IMR-90 (cell line): ENCODE results near the gene KPRP. TPM values are rescaled to one million over a fixed set of nuclear protein-coding genes. Genes with fewer than 3 reads are reported as not detected.

Source experiments
- ATAC-seq: fragments of 200-7000 bp; cut with Tn5 transposase; 2 replicates; pipeline ENCODE4 v1.9.1; 2020; ENCODE audit warnings: low read depth, mild to moderate bottlenecking, moderate library complexity
- Bru-seq: library from RNA; stranded (reverse); fragments of 400-500 nt; gene quantifications from one replicate; lab custom pipeline; 2021; lab: Mats Ljungman, UMichigan
- BruChase-seq, 2 experiments: library from RNA; stranded (reverse); fragments of 400-500 nt; gene quantifications; one replicate each; lab custom pipeline; 2021; lab: Mats Ljungman, UMichigan
- BruUV-seq: library from RNA; stranded (reverse); fragments of 400-500 nt; replicated peaks from 2 replicates; lab custom pipeline; 2021; lab: Mats Ljungman, UMichigan
- CTCF ChIA-PET: fragments of 300-600 bp; formaldehyde crosslinking; extraction: SDS; loops from one replicate; lab custom pipeline; 2021; ENCODE audit warnings: antibody characterized with exemption; lab: Yijun Ruan, JAX
- POLR2A ChIA-PET: fragments of 300-600 bp; sonication (Branson Sonifier 250); formaldehyde crosslinking; loops from one replicate; lab custom pipeline; 2022; ENCODE audit warnings: antibody characterized with exemption; ENCODE audit not compliant: unreplicated experiment; lab: Charles Lee
- DNase-seq: peaks from one replicate; pipeline ENCODE4 v3.0.0; 2013
- H2AFZ ChIP-seq: replicated peaks from 2 replicates; pipeline ENCODE3; 2013; ENCODE audit warnings: low read length, mild to moderate bottlenecking; ENCODE audit not compliant: poor library complexity
- H2AK5ac ChIP-seq: 2 replicates; pipeline ENCODE4 v1.6.1; 2013; ENCODE audit warnings: low read depth, low read length, inconsistent platforms
- H2AK9ac ChIP-seq: replicated peaks from 2 replicates; pipeline ENCODE3; 2013; ENCODE audit warnings: mild to moderate bottlenecking, low read depth, low read length, moderate library complexity; ENCODE audit not compliant: poor library complexity
- H2BK120ac ChIP-seq: 2 replicates; pipeline ENCODE4 v1.6.1; 2013; ENCODE audit warnings: low read depth, low read length, inconsistent platforms
- H2BK15ac ChIP-seq: 3 replicates; pipeline ENCODE4 v1.6.1; 2013; ENCODE audit warnings: low read depth, low read length, inconsistent platforms
- H2BK20ac ChIP-seq: 2 replicates; pipeline ENCODE4 v1.6.1; 2013; ENCODE audit warnings: low read depth, mild to moderate bottlenecking, inconsistent platforms, low read length, moderate library complexity
- H2BK5ac ChIP-seq: 2 replicates; pipeline ENCODE4 v1.6.1; 2013; ENCODE audit warnings: mild to moderate bottlenecking, low read depth, low read length, inconsistent platforms; ENCODE audit not compliant: poor library complexity, severe bottlenecking
- H3K14ac ChIP-seq: replicated peaks from 2 replicates; pipeline ENCODE4 v1.6.1; 2013; ENCODE audit warnings: low read depth, low read length, inconsistent platforms
- H3K18ac ChIP-seq: 2 replicates; pipeline ENCODE4 v1.6.1; 2013; ENCODE audit warnings: low read depth, low read length, control low read depth
- H3K23ac ChIP-seq: 2 replicates; pipeline ENCODE4 v1.6.1; 2013; ENCODE audit warnings: low read depth, low read length, inconsistent platforms
- H3K27ac ChIP-seq: 2 replicates; pipeline ENCODE4 v1.5.1; 2013; ENCODE audit warnings: mild to moderate bottlenecking, control low read depth, low read length; ENCODE audit not compliant: insufficient read depth
- H3K27me3 ChIP-seq: 2 replicates; pipeline ENCODE4 v1.6.1; 2013; ENCODE audit warnings: low read length; ENCODE audit not compliant: control insufficient read depth, insufficient read depth
- H3K36me3 ChIP-seq: 2 replicates; pipeline ENCODE4 v1.6.1; 2013; ENCODE audit warnings: low read length, mixed read lengths; ENCODE audit not compliant: control insufficient read depth, insufficient read depth
- H3K4ac ChIP-seq: 2 replicates; pipeline ENCODE4 v1.6.1; 2013; ENCODE audit warnings: low read depth, low read length, inconsistent platforms
- H3K4me1 ChIP-seq: 2 replicates; pipeline ENCODE4 v1.6.1; 2013; ENCODE audit warnings: low read length, mixed read lengths; ENCODE audit not compliant: control insufficient read depth, insufficient read depth
- H3K4me2 ChIP-seq: 2 replicates; pipeline ENCODE4 v1.6.1; 2013; ENCODE audit warnings: low read depth, mild to moderate bottlenecking, control low read depth, low read length, moderate library complexity
- H3K4me3 ChIP-seq: 2 replicates; pipeline ENCODE4 v1.5.1; 2013; ENCODE audit warnings: low read depth, mild to moderate bottlenecking, control low read depth, low read length, moderate library complexity; ENCODE audit not compliant: insufficient read depth
- H3K56ac ChIP-seq: 2 replicates; pipeline ENCODE4 v1.6.1; 2013; ENCODE audit warnings: low read length, inconsistent platforms; ENCODE audit not compliant: insufficient read depth; ENCODE audit errors: extremely low read depth
- H3K79me1 ChIP-seq, 2 experiments: 2 replicates each; pipeline ENCODE4 v1.6.1; 2013; ENCODE audit warnings: low read length in 2 of 2, inconsistent platforms in 1 of 2, low read depth in 1 of 2
- H3K9ac ChIP-seq: 2 replicates; pipeline ENCODE4 v1.6.1; 2013; ENCODE audit warnings: low read depth, low read length, control low read depth
- H3K9me1 ChIP-seq: 2 replicates; pipeline ENCODE4 v1.6.1; 2013; ENCODE audit warnings: low read length, inconsistent platforms; ENCODE audit not compliant: insufficient read depth
- H3K9me3 ChIP-seq: 2 replicates; pipeline ENCODE4 v1.6.1; 2013; ENCODE audit warnings: low read length; ENCODE audit not compliant: control insufficient read depth, insufficient read depth
- H4K20me1 ChIP-seq: 2 replicates; pipeline ENCODE4 v1.6.1; 2013; ENCODE audit warnings: low read length, inconsistent platforms; ENCODE audit not compliant: insufficient read depth
- H4K5ac ChIP-seq: 2 replicates; pipeline ENCODE4 v1.6.1; 2013; ENCODE audit warnings: mild to moderate bottlenecking, low read depth, low read length, control low read depth
- H4K8ac ChIP-seq, 2 experiments: 2 replicates each; pipeline ENCODE4 v1.6.1; 2013; ENCODE audit warnings: low read depth in 2 of 2, low read length in 2 of 2, control low read depth in 1 of 2, inconsistent platforms in 1 of 2
- H4K91ac ChIP-seq: 2 replicates; pipeline ENCODE4 v1.6.1; 2013; ENCODE audit warnings: low read depth, low read length, inconsistent platforms; ENCODE audit not compliant: insufficient read depth
- BHLHE40 ChIP-seq: fragments of 150-350 bp; IDR thresholded peaks from 2 replicates; pipeline ENCODE4 v1.6.1; 2016; ENCODE audit warnings: mild to moderate bottlenecking, low read depth, low read length
- CEBPB ChIP-seq: IDR thresholded peaks from 2 replicates; pipeline ENCODE4 v1.6.1; 2012; ENCODE audit warnings: low read depth, low read length, improper control_type of control experiment
- CHD1 ChIP-seq: IDR thresholded peaks from 2 replicates; pipeline ENCODE4 v1.6.1; 2012; ENCODE audit warnings: low read depth, low read length, improper control_type of control experiment
- FOS ChIP-seq: fragments of 150-350 bp; IDR thresholded peaks from 2 replicates; pipeline ENCODE4 v1.6.1; 2016; ENCODE audit warnings: low read depth, low read length
- MAFK ChIP-seq: IDR thresholded peaks from 2 replicates; pipeline ENCODE4 v1.6.1; 2012; ENCODE audit warnings: low read depth, low read length, improper control_type of control experiment
- MXI1 ChIP-seq: IDR thresholded peaks from 2 replicates; pipeline ENCODE4 v1.6.1; 2012; ENCODE audit warnings: low read depth, mild to moderate bottlenecking, low read length, moderate library complexity, borderline replicate concordance
- POLR2A ChIP-seq: IDR thresholded peaks from 2 replicates; pipeline ENCODE4 v1.6.1; 2012; ENCODE audit warnings: mild to moderate bottlenecking, low read depth, low read length
- RCOR1 ChIP-seq: IDR thresholded peaks from 2 replicates; pipeline ENCODE4 v1.6.1; 2012; ENCODE audit warnings: mild to moderate bottlenecking, low read length, improper control_type of control experiment; ENCODE audit not compliant: insufficient replicate concordance
- RFX5 ChIP-seq: IDR thresholded peaks from 2 replicates; pipeline ENCODE4 v1.8.0; 2012; ENCODE audit warnings: low read depth, mild to moderate bottlenecking, low read length, moderate library complexity
- WGBS, 2 experiments: methylation state at CpG; one replicate each; pipeline versions ENCODE4 v1.1.5 to v1.1.7; 2013; ENCODE audit warnings: missing lambda C conversion rate in 2 of 2; ENCODE audit not compliant: insufficient read length in 1 of 2; ENCODE audit errors: extremely low coverage in 2 of 2; 5-methylcytosine and 5-hydroxymethylcytosine counted together
- dilution Hi-C: fragments of 300-500 bp; cut with HindIII; formaldehyde crosslinking; loops from one replicate; pipeline ENCODE4 v1.14.3; 2018; ENCODE audit warnings: low sequenced_read_pairs; ENCODE audit not compliant: unreplicated experiment
- in situ Hi-C: fragments of 300-500 bp; cut with MboI; formaldehyde crosslinking; loops from 3 replicates; pipeline ENCODE4 v1.14.3; 2019; ENCODE audit warnings: low sequenced_read_pairs, inconsistent platforms, mixed read lengths
- intact Hi-C: fragments of 100-400 bp; cut with micrococcal nuclease; formaldehyde crosslinking; loops from 2 replicates; pipeline ENCODE4 v1.10.0; 2022
- long read RNA-seq: library from polyadenylated mRNA; unstranded; transcript quantifications from one replicate; pipeline ENCODE4 v2.0.0, GENCODE V29; 2021; ENCODE audit not compliant: unreplicated experiment
- polyA plus RNA-seq, 3 experiments: library from polyadenylated mRNA; depleted of rRNA; stranded (reverse); fragments of >200 nt; gene quantifications; 2 replicates each; pipeline ENCODE4 v1.2.3, GENCODE V29; 2012; ENCODE audit warnings: low replicate concordance in 1 of 3
- total RNA-seq: library from RNA; depleted of rRNA; stranded (reverse); fragments of >200 nt; gene quantifications from 2 replicates; pipeline ENCODE4 v1.2.3, GENCODE V29; 2012; rRNA removed
- TF ChIP-seq, protein P1 (sequence below): fragments of 150-350 bp; IDR thresholded peaks from 2 replicates; pipeline ENCODE4 v1.6.1; 2016; ENCODE audit warnings: low read depth, mild to moderate bottlenecking, low read length, moderate library complexity, borderline replicate concordance

Gene KPRP, protein sequence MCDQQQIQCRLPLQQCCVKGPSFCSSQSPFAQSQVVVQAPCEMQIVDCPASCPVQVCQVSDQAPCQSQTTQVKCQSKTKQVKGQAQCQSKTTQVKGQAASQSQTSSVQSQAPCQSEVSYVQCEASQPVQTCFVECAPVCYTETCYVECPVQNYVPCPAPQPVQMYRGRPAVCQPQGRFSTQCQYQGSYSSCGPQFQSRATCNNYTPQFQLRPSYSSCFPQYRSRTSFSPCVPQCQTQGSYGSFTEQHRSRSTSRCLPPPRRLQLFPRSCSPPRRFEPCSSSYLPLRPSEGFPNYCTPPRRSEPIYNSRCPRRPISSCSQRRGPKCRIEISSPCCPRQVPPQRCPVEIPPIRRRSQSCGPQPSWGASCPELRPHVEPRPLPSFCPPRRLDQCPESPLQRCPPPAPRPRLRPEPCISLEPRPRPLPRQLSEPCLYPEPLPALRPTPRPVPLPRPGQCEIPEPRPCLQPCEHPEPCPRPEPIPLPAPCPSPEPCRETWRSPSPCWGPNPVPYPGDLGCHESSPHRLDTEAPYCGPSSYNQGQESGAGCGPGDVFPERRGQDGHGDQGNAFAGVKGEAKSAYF
- total RNA-seq (not detected in 2 replicates), polyA plus RNA-seq (2012; rRNA removed) (not detected in 2 replicates), Bru-seq, nascent RNA (not detected), BruChase-seq, experiment 1, labeled RNA remaining after a 6-hour chase (not detected), BruChase-seq, experiment 2, labeled RNA remaining after a 2-hour chase (not detected)
- not detected in 2 replicates for polyA plus RNA-seq (2012; cell fraction: cytosol; rRNA removed)
- not detected in 2 replicates for polyA plus RNA-seq (2012; cell fraction: nucleus; rRNA removed; ENCODE audit: low replicate concordance)
- long read RNA-seq = 0 reads

DNA sequence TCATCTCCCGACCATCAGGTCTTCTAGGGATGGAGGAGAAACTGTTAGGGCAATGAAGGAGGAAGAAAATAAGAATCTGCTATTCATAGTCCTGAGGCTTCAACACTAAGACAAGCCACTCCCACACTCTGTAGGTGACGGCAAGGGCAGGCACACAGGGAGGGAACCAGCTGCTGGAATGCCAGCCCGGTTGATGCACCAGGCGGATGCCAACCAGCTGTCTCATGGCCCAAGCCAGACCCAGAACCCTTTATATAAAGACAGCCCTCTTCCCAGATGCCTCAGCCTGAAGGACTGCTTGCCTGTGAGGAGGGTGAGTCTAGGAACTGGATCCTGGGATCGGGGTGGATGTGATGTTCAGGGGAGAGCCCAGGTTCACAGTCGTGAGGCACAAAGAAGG is at the start of gene KPRP:
Gene KPRP (plus strand): TSS at position 279 of the 400 bp plus-strand sequence. CDS start 1,564 bp downstream, outside the sequence.
- dilution Hi-C loops = no loop called here
- DNase-seq (no peak), ATAC-seq (no peak)
- Histone ChIP-seq H2BK120ac (no peak within 1 kb of the TSS), H3K27ac (no peak within 1 kb of the TSS), H3K27me3 (no peaks in the 10 kb centered on the region), H3K36me3 (no peaks in the 10 kb centered on the region), H3K4me3 (no peak within 1 kb of the TSS), H3K4me1 (no peaks in the 10 kb centered on the region), H3K4me2 (no peak within 1 kb of the TSS), H3K4ac (no peak within 1 kb of the TSS), H4K20me1 (no peaks in the 10 kb centered on the region), H2AFZ (no peak within 1 kb of the TSS), H4K91ac (no peak within 1 kb of the TSS), H3K79me1 (no peaks in the 10 kb centered on the region), H2BK15ac (no peak within 1 kb of the TSS), H3K14ac (no peak within 1 kb of the TSS), H2BK5ac (no peak within 1 kb of the TSS), H2AK9ac (peak within 1 kb of the TSS; percentile 45), H4K5ac (no peak within 1 kb of the TSS), H4K8ac (no peak within 1 kb of the TSS), H3K56ac (no peak within 1 kb of the TSS), H2AK5ac (no peak within 1 kb of the TSS), H3K9ac (no peak within 1 kb of the TSS), H3K9me3 (no peaks in the 10 kb centered on the region; the same call in 1 of the 2 replicates), H2BK20ac (no peak within 1 kb of the TSS), H3K18ac (no peak within 1 kb of the TSS), H3K23ac (no peak within 1 kb of the TSS), H3K9me1 (no peaks in the 10 kb centered on the region)
- in situ Hi-C loops = no loop called here
- no TSS peak for BruUV-seq
- ChIA-PET POLR2A (no interaction called here), CTCF (no interaction called here)
- WGBS, 2 experiments = no CpG with 5 or more reads among the region's 6 CpGs
- TF ChIP-seq RFX5 = no peak
- TF ChIP-seq FOS = no peak
- TF ChIP-seq POLR2A = no peak
- TF ChIP-seq RCOR1 = no peak
- TF ChIP-seq CEBPB = no peak
- no peak for TF ChIP-seq BHLHE40
- TF ChIP-seq, protein P1, sequence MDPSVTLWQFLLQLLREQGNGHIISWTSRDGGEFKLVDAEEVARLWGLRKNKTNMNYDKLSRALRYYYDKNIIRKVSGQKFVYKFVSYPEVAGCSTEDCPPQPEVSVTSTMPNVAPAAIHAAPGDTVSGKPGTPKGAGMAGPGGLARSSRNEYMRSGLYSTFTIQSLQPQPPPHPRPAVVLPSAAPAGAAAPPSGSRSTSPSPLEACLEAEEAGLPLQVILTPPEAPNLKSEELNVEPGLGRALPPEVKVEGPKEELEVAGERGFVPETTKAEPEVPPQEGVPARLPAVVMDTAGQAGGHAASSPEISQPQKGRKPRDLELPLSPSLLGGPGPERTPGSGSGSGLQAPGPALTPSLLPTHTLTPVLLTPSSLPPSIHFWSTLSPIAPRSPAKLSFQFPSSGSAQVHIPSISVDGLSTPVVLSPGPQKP = no peak
- no peak for TF ChIP-seq CHD1
- no peak for TF ChIP-seq MAFK
- no peak for TF ChIP-seq MXI1
- intact Hi-C loops = no loop called here
